HEK293T (cell line): ENCODE measurements around the gene SLC17A7.

Experiments
- CTCF ChIA-PET: fragments of 350-600 bp; formaldehyde crosslinking; extraction: SDS; loops from one replicate; lab custom pipeline; 2021; ENCODE audit warnings: antibody characterized with exemption, inconsistent platforms; lab: Yijun Ruan, JAX
- POLR2A ChIA-PET: fragments of 350-600 bp; formaldehyde crosslinking; extraction: SDS; loops from one replicate; lab custom pipeline; 2020; ENCODE audit warnings: antibody characterized with exemption, inconsistent platforms; lab: Yijun Ruan, JAX
- DNase-seq: peaks from one replicate; pipeline ENCODE4 v3.0.0; 2012; ENCODE audit warnings: mixed read lengths; ENCODE audit errors: extremely low spot score
- ARNT ChIP-seq: fragments of 450-650 bp; IDR thresholded peaks from 2 replicates; pipeline ENCODE4 v1.6.1; 2017; ENCODE audit warnings: mild to moderate bottlenecking
- BHLHE40 ChIP-seq: fragments of 450-650 bp; IDR thresholded peaks from 2 replicates; pipeline ENCODE4 v1.6.1; 2016; ENCODE audit warnings: mild to moderate bottlenecking, moderate library complexity, borderline replicate concordance
- CTBP1 ChIP-seq: fragments of 450-650 bp; IDR thresholded peaks from 2 replicates; pipeline ENCODE4 v1.6.1; 2016; ENCODE audit warnings: borderline replicate concordance
- ELF4 ChIP-seq: fragments of 450-650 bp; IDR thresholded peaks from 2 replicates; pipeline ENCODE4 v1.6.1; 2017; ENCODE audit warnings: antibody characterized with exemption
- FOXA1 ChIP-seq: fragments of 450-650 bp; IDR thresholded peaks from 2 replicates; pipeline ENCODE4 v1.6.1; 2016; ENCODE audit warnings: mild to moderate bottlenecking
- FOXK2 ChIP-seq: fragments of 450-650 bp; IDR thresholded peaks from 2 replicates; pipeline ENCODE4 v1.6.1; 2016; ENCODE audit warnings: mild to moderate bottlenecking
- FOXM1 ChIP-seq: fragments of 450-650 bp; IDR thresholded peaks from 2 replicates; pipeline ENCODE4 v1.6.1; 2017; ENCODE audit warnings: mild to moderate bottlenecking, borderline replicate concordance
- HDGF ChIP-seq: fragments of 450-650 bp; IDR thresholded peaks from 2 replicates; pipeline ENCODE4 v1.6.1; 2017; ENCODE audit warnings: antibody characterized with exemption, borderline replicate concordance
- L3MBTL2 ChIP-seq: fragments of 450-650 bp; conservative IDR thresholded peaks from 2 replicates; pipeline ENCODE4 v1.6.1; 2016; ENCODE audit warnings: mild to moderate bottlenecking
- LEF1 ChIP-seq: fragments of 450-650 bp; IDR thresholded peaks from 2 replicates; pipeline ENCODE4 v1.6.1; 2017; ENCODE audit warnings: mild to moderate bottlenecking, borderline replicate concordance
- NFRKB ChIP-seq: fragments of 450-650 bp; IDR thresholded peaks from 2 replicates; pipeline ENCODE4 v1.6.1; 2016; ENCODE audit warnings: mild to moderate bottlenecking, moderate library complexity
- SP1 ChIP-seq: fragments of 450-650 bp; IDR thresholded peaks from 2 replicates; pipeline ENCODE4 v1.6.1; 2017
- SUZ12 ChIP-seq: fragments of 450-650 bp; IDR thresholded peaks from 2 replicates; pipeline ENCODE4 v1.6.1; 2016; ENCODE audit warnings: mild to moderate bottlenecking
- TARDBP ChIP-seq: fragments of 450-650 bp; IDR thresholded peaks from 2 replicates; pipeline ENCODE4 v1.6.1; 2016
- ZNF384 ChIP-seq: fragments of 450-650 bp; IDR thresholded peaks from 2 replicates; pipeline ENCODE4 v1.6.1; 2016
- TF ChIP-seq, protein P1 (sequence below): fragments of 450-650 bp; IDR thresholded peaks from 2 replicates; pipeline ENCODE4 v1.6.1; 2016

Gene SLC17A7

DNA sequence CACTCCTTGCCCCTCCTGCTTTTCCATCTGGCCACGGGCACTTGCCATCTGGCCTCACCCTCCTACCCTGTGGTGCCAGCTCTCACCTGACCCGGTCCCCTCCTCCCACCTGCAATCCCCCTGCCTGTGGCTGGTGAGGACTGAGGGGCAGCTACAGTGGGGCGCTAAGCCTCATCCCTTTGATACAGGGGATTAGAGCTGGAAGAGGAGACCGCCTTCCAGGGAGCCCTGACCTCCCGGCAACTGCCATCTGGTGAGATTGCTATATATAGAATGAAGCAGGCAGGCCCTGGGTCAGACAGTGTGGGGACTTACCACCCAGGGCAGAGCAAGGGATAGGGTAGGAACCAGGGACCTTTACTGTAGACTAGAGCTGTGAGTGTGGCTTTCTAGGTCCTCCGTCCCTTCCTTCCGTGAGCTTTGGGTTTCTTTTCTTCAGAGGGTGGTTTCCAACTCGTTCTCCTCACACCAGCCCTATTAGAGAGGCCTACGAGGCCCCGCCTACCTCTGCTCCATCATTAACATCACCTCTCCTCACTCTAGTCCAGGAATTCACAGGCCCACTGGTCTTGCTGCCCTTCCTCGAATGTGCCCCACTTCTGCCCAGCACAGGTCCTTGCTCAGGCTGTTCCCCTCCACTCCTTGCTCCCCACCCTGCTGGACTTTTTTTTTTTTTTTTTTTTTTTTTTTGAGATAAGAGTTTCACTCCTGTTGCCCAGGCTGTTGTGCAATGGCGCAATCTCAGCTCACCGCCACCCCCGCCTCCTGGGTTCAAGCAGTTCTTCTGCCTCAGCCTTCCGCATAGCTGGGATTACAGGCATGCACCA is 45.5 kb downstream of the SLC17A7 start:
- POLR2A ChIA-PET, result no interaction called here
- no peak for DNase-seq
- TF ChIP-seq LEF1, result no peak
- TF ChIP-seq ARNT, result no peak
- TF ChIP-seq NFRKB, result no peak
- no peak for TF ChIP-seq FOXA1
- no peak for TF ChIP-seq FOXK2
- no peak for TF ChIP-seq BHLHE40
- no peak for TF ChIP-seq ZNF384
- CTCF ChIA-PET, result no interaction called here

DNA sequence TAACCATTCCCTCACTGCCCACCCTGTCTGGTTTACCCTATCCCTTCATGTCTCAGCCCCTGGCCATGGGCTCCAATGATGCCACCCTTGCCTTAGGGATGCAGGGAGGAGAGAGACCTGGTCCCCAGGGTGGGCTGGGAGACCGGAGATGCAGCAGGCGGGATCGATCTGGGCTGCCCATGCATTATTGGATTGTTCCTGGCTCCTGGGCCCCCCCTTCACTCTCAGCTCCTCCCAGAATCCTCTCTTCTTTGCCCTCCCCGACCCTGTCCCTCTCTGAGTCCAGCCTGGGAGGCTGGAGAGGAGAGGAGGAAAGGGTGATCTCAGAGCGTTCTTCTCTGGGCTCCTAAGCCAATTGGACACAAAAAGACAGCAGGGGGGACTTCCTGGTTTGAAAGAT is 47.4 kb downstream of the SLC17A7 start:
- DNase-seq, result no peak
- TF ChIP-seq, protein P1, sequence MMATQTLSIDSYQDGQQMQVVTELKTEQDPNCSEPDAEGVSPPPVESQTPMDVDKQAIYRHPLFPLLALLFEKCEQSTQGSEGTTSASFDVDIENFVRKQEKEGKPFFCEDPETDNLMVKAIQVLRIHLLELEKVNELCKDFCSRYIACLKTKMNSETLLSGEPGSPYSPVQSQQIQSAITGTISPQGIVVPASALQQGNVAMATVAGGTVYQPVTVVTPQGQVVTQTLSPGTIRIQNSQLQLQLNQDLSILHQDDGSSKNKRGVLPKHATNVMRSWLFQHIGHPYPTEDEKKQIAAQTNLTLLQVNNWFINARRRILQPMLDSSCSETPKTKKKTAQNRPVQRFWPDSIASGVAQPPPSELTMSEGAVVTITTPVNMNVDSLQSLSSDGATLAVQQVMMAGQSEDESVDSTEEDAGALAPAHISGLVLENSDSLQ, result no peak
- TF ChIP-seq ELF4 (no peak), FOXA1 (no peak), ARNT (no peak), FOXK2 (no peak), CTBP1 (no peak), FOXM1 (no peak)
- CTCF ChIA-PET, result interaction anchor here (1.5 kb wide), 1 partner anchor 10 kb away, joined by 4 read pairs; no protein-coding TSS in a partner anchor
- POLR2A ChIA-PET, result interaction anchor here (0.6 to 1.8 kb wide), 5 partner anchors 9 to 58 kb away, joined by 3 to 6 read pairs (median 4); partner anchors contain the start of gene PIH1D1

DNA sequence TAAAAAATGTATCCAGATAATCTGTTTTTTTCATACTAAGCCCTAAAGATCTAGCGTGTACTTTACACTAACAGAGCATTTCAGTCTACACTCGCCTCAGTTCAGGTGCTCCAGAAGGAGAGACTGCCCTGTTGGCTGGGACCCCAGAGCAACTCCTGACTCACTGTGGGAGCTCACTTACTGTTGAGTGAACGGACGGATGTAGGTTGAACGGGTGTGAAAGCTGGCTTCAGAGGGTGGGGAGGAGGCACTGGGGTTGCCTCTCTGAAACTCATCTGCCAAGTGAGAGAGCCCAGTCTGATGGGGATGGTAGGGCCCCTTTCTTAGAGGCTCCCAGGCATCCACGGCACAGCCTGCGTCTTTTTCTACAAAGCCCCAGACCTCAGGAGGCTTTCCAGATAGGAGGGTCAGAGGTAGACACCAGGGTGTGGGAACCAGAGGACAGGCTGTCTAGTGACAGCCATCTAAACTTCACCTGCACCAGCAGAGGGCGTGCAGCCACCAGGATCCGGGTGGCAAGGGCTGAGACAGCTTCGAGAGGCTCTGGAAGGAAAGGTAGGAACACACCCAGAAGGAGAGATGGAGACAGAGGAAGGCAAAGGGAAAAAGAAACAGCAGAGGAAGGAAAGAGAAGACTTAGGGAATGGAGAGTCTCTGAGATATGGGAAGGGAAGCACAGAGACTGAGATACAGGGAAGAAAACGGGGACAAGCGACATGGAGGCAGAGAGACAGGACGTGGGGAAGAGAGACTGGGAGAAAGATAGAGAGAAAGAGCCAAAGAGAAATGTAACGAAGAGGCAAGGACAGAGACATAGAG is 49.5 kb downstream of the SLC17A7 start:
- ChIA-PET CTCF (interaction anchor here (0.6 to 2.0 kb wide), 12 partner anchors 12 to 104 kb away, joined by 3 to 11 read pairs (median 3); partner anchors contain the start of genes GFY and SLC17A7), POLR2A (interaction anchor here (0.9 to 1.4 kb wide), 3 partner anchors 12 to 62 kb away, joined by 3 to 8 read pairs (median 6); partner anchors contain the start of genes ALDH16A1 and PIH1D1)
- peak; percentile 85 for DNase-seq
- no peak for TF ChIP-seq FOXK2
- TF ChIP-seq, protein P1, result peak; percentile 54; the same call in 1 of the 2 replicates

DNA sequence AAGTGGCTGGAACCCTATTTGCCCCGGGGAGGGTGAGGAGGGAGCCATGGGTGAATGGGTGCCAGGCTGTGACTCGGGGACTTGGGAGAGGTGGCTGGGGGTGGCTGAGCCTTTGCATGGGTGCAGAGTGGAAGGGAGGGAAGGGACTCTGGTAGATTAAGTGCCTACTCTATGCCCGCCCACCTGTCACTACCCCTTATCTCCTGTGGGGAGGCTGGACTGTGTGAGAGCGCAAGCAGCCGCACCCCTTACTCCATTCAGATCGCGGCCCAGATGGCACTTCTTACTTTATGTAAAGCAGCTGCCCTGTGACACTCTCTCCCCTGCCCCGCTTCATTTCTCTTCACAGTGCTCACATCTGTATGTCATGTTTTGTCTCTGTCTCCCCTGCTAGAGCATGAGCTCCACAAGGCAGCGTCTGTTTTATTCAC is 50.4 kb downstream of the SLC17A7 start:
- ChIA-PET CTCF (interaction anchor here (0.6 to 1.6 kb wide), 9 partner anchors 13 to 105 kb away, joined by 3 to 11 read pairs (median 3); partner anchors contain the start of genes GFY and SLC17A7), POLR2A (interaction anchor here (0.9 to 1.4 kb wide), 3 partner anchors 13 to 62 kb away, joined by 3 to 8 read pairs (median 6); partner anchors contain the start of genes ALDH16A1 and PIH1D1)
- no peak for TF ChIP-seq ZNF384
- no peak for TF ChIP-seq TARDBP
- no peak for TF ChIP-seq FOXK2
- no peak for DNase-seq

DNA sequence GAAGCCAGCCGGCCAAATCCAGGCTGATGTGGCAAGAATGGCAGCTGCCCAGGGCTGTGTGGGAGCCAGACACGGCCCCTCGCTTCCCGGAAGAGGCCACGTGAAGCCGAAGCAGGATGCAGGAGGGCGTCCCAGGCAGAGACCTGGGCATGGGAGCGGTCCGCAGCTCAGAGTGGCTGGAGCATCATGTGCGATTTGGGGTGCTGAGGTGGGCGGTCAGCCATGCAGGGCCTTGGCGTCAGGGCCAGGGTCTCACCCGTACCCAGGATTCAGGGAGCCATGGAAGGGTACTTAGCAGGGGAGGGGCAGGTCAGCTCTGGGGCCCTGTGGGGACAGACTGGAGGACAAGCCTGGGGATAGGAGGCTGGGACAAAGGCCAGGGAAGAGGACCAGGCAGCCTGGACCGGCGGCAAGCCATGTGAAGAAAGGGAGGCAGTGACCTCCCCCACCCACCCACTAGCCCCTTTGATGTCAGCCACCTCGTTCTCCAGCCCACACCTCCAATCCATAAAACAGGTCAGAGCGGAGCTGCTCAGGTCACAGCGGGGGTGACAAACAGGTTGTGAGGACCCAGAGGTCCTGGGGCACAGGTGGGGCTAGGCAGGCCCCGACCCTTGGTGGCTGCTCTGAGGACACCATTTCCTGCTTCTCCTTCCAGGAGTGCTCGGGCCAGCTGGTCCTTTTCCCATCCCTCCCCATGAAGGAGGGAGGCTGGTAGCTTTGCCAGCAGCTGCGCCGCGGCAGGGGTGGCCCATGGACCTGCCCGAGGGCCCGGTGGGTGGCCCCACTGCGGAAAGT is 51.0 kb downstream of the SLC17A7 start:
- POLR2A ChIA-PET, result interaction anchor here (0.6 to 1.2 kb wide), 2 partner anchors 56 to 62 kb away, joined by 3 to 4 read pairs; partner anchors contain the start of gene ALDH16A1
- no peak for DNase-seq
- TF ChIP-seq FOXA1 (no peak), SUZ12 (no peak), ELF4 (no peak), L3MBTL2 (no peak), CTBP1 (no peak)
- TF ChIP-seq, protein P1, result no peak
- CTCF ChIA-PET, result interaction anchor here (1.1 to 1.6 kb wide), 2 partner anchors 13 to 27 kb away, joined by 4 read pairs; no protein-coding TSS in a partner anchor

DNA sequence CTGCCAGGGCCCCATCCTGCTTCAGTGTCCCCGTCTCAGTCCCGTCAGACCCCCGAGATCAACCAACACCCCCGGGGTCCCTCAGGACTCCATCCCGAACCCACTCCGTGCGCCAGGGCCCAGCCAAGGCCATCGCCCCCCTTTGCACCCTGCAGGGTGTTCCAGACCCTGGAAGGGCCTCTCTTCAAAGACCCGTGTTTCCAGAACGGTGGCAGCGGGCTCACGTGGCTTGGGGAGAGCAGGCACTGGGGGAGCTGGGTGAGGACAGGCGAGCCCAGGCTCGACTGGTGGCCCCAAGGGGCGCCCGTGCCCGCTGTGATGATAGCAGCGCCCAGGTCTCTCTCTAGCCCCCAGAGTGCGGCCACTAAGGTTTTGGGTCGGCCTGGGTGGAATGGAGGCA is 51.9 kb downstream of the SLC17A7 start:
- DNase-seq, result no peak
- ChIA-PET CTCF (no interaction called here), POLR2A (interaction anchor here (1.2 kb wide), 1 partner anchor 63 kb away, joined by 4 read pairs; the partner anchor contains the start of gene ALDH16A1)
- no peak for TF ChIP-seq NFRKB
- TF ChIP-seq SP1, result no peak
- no peak for TF ChIP-seq SUZ12
- no peak for TF ChIP-seq TARDBP
- no peak for TF ChIP-seq LEF1
- no peak for TF ChIP-seq ELF4
- TF ChIP-seq CTBP1, result no peak
- TF ChIP-seq, protein P1, result no peak
- TF ChIP-seq FOXK2, result no peak
- no peak for TF ChIP-seq HDGF
- TF ChIP-seq BHLHE40, result no peak
- TF ChIP-seq L3MBTL2, result no peak
- TF ChIP-seq ARNT, result no peak
